NCI-H69 (cell line): ENCODE data around the gene OMP.

Experiments used
- DNase-seq: peaks from one replicate; lab custom pipeline; 2025; lab: John Stamatoyannopoulos, UW

Gene OMP

DNA sequence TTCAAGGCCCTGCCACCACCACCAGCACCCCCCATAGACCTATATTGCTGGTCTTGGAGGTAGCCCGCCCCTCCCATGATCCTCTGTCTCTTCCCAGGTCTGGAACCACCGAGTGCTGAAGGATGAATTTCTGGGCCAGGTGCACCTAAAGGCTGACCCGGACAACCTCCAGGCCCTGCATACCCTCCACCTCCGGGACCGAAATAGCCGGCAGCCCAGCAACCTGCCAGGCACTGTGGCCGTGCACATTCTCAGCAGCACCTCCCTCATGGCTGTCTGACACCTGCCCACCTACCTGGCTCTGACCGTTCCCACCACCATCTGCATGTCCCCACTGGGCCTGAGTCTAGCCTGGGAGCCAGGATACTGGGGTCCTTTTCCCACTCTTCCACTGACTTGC, 21.0 kb downstream of the OMP start:
- DNase-seq: no peak

DNA sequence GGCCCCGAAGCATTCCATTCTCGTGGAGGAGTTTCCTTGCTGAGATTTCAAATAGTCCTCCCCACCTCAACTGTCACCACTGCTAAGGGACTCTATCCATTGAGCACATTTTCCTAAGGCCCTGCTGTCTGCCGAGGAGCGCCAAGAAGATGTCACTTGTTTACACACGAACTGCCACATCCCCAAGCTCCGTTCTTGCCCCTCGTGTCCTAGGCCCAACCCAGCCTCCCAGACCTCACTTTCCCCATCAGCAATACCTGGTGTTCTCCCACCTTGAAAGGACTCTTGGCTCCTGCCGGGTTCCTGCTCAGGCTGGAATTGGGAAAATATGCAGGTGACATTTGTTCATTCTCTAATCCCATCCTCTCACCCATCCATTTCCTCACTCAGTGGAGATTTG, 21.4 kb downstream of the OMP start:
- DNase-seq: no peak

DNA sequence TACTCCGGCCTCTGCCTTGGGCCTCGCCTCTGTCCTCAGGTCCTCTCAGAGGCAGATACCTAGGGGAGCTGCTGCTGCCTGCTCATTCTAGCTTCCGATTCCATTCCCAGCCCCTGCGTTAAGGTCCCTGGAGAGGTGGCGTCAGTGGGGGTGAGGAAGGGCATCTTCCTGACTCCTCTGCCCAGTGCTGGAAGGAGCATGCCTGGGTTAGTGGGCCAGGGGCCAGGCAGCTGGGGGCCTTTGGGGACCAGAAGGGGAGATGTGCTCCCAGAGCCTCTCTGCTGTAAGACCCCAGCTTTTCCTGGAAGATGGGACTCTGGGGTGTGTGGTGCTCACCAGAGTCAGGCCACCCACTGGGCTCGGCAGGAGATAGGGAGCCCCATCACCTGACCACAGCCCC, 21.8 kb downstream of the OMP start:
- DNase-seq: no peak

DNA sequence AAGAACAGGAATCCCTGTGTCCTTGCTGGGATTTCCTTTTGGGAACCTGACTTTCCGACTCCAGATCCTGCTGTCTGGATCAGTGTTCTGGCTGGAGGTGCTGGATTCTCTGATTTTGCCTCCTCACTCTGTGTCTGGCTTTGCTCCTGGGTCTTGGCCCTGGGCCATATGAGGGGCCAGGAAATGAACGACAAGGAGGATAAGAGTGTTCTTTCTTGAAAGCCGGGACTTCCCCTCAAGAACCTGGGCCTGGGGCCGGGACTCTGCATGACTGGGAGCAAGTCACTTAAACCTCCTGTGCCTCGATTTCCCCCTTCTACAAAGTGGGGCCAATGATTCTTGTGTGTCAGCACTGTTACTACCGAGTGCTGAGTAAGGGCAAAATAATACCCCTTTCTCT, 22.6 kb downstream of the OMP start:
- DNase-seq: no peak

DNA sequence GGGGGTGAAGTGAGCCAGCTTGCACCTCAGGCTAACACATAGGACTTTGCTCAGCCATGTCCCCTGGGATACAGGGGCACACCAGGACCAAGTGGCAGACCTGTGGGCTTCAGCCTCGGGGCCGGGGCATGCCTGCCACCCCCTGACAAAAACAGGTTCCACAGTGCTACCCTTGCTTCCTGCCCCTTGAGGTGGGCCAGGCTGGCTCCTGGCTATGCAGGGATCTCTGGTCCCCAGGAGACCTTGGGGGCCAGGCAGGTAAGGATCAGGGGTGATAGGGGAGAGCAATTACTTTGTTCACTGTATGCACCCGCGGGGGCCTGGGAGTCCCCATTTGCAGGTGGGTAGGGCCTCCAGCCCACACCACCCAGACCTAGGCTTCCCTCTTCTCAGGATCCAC, 23.1 kb downstream of the OMP start:
- no peak for DNase-seq

DNA sequence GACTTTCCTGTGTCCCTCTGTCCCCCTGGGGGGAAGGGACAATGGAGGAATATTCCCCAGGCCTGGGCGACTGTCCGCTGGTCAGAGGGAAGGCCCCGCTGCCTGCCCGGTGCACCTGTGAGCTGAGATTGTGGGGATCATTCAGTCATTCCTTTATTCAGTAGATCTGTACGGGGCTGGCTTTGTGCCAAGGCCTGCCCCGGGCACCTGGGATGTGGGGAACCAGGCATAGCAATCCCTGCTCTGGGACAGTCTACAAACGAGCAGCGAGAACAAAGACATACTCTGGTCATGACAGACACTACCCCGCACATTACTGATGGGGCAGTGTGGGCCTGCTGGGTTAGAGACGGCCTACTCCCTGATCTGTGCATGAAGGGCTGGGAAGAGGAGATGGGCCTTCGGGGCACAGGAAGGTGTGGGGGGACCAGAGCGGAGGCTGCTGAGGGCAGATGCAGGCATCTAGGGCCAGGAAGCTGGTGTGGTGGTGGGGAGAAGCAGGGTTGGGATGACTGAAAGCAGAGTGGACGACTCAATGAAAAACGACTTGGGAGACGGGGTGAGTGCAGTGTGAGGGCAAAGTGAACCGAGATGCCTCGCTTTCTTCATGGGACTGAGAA, 23.6 kb downstream of the OMP start:
- DNase-seq: peak; percentile 28

DNA sequence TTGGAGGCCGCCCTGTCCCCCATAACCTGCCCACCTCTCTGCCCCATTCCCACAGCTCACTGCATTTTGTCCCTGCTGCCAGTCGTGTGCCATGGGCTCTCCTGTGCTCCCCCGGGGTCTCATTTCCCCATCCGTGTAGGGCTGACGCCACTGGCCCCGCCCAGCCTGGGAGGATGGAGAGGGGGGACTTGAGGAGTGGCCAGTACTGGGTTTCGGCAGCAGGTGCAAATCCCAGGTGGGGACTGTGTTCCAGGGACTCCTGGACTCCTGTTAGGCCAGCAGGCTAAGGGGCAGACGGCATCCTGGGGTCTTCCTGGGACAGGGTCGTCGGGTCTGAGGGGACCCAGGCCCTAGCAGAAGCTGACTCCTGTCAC, 24.2 kb downstream of the OMP start:
- peak; percentile 71 for DNase-seq

DNA sequence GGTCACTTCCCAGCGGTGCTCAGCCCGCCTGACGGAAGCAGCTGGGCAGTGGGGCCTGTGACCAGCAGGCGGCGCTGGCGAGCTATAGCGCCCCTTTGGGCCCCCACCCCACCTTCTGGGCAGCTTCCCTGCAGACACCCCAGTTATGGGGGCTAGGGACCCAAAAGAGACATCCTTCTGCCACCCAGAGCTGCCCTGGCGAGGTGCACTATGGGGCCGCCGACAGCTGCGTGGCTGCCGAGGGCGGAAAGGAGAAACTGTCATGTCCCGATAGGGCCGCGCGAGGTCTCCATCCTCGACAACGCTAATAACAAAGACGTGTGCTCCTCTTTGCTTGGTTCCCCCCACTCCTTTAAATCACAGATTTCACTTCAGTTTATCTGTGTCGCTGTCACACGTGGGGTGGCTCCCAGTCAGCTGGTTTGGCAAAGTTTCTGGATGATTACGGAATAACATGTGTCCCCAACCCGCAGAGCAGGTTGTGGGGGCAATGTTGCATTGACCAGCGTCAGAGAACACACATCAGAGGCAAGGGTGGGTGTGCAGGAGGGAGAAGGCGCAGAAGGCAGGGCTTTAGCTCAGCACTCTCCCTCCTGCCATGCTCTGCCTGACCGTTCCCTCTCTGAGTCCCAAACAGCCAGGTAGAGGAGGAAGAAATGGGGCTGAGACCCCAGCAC, 24.7 kb downstream of the OMP start:
- DNase-seq: peak; percentile 85

DNA sequence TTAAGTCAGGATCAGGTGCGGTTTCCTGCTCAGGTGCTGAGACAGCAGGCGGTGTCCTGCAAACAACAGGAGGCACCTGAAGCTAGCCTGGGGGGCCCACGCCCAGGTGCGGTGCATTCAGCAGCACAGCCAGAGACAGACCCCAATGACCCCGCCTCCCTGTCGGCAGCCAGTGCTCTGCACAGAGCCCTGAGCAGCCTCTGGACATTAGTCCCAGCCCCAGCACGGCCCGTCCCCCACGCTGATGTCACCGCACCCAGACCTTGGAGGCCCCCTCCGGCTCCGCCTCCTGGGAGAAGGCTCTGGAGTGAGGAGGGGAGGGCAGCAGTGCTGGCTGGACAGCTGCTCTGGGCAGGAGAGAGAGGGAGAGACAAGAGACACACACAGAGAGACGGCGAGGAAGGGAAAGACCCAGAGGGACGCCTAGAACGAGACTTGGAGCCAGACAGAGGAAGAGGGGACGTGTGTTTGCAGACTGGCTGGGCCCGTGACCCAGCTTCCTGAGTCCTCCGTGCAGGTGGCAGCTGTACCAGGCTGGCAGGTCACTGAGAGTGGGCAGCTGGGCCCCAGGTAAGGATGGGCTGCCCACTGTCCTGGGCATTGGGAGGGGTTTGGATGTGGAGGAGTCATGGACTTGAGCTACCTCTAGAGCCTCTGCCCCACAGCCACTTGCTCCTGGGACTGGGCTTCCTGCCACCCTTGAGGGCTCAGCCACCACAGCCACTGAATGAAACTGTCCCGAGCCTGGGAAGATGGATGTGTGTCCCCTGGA, 25.5 kb downstream of the OMP start, which contains the start of gene MYO7A:
TSS of gene MYO7A (plus strand) at position 327 of the 772 bp plus-strand sequence. CDS start 2,389 bp downstream, outside the sequence.
- DNase-seq: peak; percentile 96

DNA sequence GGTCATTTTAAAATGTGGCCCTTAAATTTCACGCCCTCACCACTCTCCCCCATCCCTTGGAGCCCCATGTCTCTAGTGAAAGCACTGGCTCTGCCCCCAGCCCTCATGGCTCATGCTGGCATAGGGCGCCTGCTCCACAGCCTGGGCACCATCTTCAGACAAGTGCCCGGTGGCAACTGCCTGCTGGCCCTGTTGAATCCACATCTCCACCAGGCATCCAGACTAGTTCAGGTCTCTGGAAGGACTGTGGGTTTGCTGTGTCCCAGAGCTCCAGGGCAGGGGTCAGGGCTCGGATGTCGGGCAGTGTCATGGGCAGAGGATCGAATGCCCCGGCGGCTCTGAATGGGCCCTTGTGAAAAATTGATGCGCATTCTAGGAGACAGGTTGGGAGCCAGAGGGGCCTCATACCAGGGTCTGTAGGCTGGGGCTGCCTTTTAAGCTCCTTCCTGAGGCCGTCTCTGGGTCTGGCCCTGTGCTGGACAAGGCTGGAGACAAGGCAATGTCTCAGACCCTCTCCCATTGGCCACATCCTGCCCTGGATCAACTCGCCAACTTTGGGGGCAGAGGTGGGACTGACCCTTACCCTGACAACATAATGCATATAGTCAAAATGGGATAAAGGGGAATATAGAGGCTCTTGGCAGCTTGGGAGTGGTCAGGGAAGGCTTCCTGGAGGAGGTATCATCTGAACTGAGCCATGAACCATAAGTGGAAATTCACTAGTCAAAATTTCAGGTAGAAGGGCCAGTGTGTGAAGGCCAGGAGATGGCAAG, 26.6 kb downstream of the OMP start:
- DNase-seq: no peak

DNA sequence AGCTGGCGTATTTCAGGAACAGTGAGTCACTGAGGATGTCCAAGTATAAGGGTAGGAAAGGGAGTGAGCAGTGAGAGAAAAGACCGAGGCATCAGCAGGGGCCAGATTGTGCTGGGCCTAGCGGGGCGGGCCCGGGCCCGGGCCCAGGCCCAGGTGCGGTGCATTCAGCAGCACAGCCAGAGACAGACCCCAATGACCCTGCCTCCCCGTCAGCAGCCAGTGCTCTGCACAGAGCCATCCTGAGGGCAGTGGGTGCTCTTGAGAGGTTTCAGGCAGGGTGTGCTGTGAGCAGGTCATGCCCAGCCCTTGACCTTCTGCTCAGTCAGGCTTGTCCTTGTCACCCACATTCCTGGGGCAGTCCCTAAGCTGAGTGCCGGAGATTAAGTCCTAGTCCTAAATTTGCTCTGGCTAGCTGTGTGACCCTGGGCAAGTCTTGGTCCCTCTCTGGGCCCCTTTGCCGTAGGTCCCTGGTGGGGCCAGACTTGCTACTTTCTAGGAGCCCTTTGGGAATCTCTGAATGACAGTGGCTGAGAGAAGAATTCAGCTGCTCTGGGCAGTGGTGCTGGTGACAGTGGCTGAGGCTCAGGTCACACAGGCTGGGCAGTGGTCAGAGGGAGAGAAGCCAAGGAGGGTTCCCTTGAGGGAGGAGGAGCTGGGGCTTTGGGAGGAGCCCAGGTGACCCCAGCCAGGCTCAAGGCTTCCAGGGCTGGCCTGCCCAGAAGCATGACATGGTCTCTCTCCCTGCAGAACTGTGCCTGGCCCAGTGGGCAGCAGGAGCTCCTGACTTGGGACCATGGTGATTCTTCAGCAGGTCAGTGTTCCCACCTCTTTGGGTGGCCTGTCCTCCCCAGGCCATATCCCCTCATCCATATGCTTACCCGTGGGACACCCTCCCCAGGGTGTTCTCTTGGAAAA, 27.5 kb downstream of the OMP start:
- no peak for DNase-seq

DNA sequence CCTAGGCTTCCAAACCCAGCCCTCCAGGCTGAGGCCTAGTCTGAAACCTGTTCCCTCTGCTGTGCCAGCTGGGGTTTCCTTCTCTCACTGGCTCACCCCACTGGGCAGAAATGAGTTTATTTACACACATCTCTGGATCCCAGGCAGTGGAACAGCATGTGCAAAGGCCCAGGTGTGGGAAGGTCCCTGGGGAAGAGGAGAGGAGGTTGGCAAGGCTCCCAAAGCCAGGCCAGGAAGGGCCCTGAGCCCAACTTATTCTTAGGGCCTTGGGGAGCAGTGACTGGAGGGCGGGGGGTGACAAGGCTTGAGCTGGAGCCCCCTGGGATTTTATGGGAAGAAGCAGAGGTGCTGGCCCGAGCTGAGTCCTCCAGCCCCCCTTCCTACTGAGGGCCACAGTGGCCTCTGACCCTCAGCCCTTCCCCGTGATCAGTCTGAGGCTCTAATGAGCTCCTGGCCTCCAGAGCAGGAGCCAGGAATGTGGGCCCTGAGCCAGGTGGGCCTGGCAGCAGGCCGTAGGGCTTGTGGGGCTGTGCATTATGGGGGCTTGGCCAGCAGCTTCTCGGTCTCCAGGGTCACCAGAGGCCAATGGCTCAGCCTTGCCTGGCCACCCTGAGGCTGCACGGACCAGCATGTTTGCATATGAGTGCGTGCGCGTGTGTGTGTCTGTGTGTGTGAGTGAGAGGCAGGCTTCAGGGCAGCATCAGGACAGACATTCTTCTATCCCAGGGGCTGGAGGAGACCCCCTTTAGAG, 28.3 kb downstream of the OMP start:
- DNase-seq: peak; percentile 78

DNA sequence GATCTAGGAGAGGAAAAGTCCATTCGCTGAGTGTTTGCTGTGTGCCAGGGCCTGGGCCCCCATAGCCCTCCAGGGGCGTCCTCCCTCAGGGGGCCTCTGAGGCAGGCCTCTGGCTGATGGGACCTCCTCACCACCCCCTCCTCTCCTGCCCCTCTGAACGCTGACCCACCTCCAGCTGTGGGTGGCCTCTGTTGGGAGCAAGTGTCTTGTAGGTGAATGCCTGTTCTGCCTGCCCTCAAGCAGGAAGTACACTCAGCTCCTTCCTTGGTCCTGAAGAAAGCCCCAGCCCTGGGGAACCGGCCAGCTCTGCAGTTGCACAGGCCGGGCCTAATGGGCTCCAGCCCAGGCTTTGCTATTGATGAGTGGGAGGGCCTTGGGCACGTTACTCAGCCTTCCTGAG, 28.9 kb downstream of the OMP start:
- no peak for DNase-seq

DNA sequence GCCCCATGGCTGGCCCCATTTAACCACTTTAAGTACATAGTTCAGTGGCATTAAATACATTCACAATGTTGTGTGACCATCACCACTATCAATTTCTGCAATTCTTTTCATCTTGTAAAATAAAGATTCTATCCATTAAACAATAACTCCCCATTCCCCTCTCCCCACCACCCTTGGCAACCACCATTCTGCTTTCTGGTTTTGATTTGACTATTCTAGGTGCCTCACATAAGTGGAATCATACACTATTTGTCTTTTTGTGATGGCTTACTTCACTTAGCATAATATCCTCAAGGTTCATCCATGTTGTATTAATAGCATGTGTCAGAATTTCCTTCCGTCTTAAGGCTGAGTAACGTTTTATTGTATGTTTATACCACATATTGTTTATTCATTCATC, 32.4 kb downstream of the OMP start:
- no peak for DNase-seq

DNA sequence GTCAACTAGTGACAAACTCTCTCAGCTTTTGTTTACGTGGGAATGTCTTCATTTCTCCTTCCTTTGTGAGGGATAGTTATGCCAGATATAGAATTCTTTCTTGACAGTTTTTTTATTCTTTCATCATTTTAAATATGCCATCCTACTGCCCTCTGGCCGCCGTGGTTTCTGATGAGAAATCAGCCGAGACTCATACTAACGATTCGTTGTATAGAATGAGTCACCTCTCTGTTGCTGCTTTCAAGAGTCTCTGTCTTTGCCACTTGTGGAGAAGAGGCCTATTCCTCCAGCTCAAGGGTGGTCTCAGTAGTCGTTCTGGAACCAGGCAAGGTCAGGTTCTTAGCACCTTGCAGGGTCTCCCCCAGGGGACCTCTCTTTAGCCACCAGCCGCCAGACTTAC, 33.4 kb downstream of the OMP start:
- no peak for DNase-seq

DNA sequence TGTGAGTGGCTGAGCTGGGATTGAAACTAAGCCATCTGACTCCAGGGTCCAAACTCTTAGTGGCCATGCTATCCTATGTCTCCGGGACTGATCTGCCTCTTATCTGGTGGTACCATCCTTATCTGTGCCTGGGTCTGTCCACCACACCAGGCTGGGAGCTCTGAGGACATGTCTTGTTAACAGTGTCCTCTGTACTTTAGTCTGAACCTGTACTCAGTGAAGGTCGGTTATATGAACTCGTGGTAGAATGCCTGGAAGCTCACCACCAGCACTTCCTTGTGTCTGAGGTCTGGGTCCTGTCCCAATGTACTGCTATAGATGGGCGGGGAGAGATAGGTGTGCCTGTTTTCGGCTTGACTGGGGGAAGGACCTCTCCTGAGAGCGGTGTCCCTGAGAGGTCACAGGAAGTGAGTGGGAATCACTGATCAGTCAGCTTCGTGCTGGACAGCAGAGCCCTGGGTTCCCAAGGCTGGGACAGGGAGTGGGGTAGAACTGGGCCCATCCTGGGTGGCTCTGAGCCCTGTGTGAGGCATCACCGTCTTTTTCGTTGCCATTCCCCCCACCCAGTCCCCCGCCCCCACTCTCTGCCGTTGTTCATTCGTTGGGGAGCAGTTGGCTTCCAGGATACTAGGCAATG, 34.3 kb downstream of the OMP start:
- DNase-seq: no peak

DNA sequence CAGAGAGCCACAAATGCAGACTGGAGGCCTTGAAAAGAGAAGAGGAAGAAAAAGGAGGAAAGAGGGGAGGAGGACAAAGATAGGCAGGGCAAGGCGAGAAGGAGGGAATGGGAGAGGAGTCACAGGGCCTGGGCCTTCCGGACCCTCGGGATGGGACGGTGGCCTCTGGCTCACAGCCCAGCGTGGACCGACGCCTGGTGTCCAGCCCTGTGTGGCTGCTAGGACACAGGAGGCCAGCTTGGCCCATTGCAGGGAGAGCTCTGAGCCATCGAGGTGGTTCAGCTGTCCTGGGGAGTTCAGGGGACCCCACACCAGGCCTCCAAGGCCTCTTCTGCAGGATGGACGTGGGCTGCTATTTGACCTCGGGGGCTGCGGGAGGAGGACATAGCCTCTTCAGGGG, 34.8 kb downstream of the OMP start:
- no peak for DNase-seq

DNA sequence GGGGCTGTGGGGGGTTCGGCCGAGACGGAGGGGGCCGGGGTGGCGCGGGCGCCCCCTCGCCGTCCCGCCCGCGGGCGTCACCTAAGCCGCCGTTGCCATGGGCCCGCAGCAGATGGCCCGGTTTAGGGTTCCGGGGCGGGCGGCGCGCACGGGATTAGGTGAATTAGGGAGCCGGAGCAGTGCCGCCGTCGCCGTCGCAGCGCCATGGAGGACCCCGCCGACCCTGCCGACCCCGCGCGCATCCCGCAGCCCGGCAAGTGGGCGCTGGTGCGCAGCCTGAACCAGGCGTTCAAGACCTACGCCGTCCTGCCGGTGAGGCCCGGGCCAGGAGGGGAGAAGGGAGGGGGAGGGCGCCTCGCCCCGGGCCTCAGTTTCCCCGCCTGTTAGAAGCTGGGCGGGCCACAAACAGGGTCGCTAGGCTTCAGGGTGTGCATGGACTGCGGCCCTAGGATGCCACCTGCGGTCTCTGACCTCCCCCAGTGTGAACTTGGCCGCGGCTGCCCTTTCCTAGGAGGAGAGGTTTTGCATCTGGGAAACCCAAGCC, 35.5 kb downstream of the OMP start:
- DNase-seq: no peak

DNA sequence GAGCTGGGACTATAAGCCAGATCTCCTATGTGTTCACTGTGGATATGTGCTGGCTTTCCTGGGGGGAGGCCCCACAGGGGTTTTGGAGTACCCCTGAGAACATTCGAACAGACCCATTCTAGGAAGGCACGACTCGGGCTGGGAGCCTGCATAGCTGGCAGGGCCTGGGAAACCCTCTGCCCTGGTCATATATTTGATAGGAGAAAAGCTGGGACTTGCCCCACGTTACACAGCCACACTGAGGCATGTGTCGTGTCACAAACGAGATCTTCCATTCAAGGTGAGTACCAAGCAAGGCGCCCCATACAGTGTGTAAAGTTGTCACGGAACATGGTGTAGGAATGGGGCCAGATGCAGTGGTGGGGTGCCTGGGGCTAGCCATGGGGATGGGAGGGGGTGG, 36.6 kb downstream of the OMP start:
- no peak for DNase-seq
